OCI-LY1 (cell line): ENCODE results near the gene SMIM31.

Source experiments
- H2AFZ ChIP-seq: fragments of 200-600 bp; sonication (generic), shearing (Covaris generic); 2 replicates; pipeline ENCODE4 v1.6.0; 2014; ENCODE audit warnings: antibody characterized with exemption, mild to moderate bottlenecking, low read length
- H3F3A ChIP-seq: fragments of 200-600 bp; sonication (generic), shearing (Covaris generic); 2 replicates; pipeline ENCODE4 v1.6.0; 2014; ENCODE audit warnings: mild to moderate bottlenecking, antibody characterized with exemption, low read length, moderate library complexity; ENCODE audit not compliant: insufficient read depth
- H3K27ac ChIP-seq: fragments of 200-600 bp; sonication (generic); 2 replicates; pipeline ENCODE4 v1.5.1; 2014; ENCODE audit warnings: low read length, mixed run types, mild to moderate bottlenecking, low read depth; ENCODE audit not compliant: poor library complexity, severe bottlenecking
- H3K27me3 ChIP-seq: fragments of 200-600 bp; sonication (generic); 2 replicates; pipeline ENCODE4 v1.6.0; 2014; ENCODE audit warnings: antibody characterized with exemption, mild to moderate bottlenecking, low read length, moderate library complexity; ENCODE audit not compliant: insufficient read depth
- H3K36me3 ChIP-seq: fragments of 200-600 bp; sonication (generic); 2 replicates; pipeline ENCODE4 v1.6.1; 2014; ENCODE audit warnings: mild to moderate bottlenecking, antibody characterized with exemption, low read length, moderate library complexity, mixed read lengths; ENCODE audit not compliant: insufficient read depth
- H3K4me1 ChIP-seq: fragments of 200-600 bp; sonication (generic); 2 replicates; pipeline ENCODE4 v1.5.1; 2014; ENCODE audit warnings: mild to moderate bottlenecking, low read length, moderate library complexity; ENCODE audit not compliant: insufficient read depth, severe bottlenecking
- H3K4me2 ChIP-seq: fragments of 200-600 bp; sonication (generic), shearing (Covaris generic); 2 replicates; pipeline ENCODE4 v1.6.1; 2014; ENCODE audit warnings: low read length
- H3K4me3 ChIP-seq: fragments of 200-600 bp; sonication (generic); 2 replicates; pipeline ENCODE4 v1.5.1; 2014; ENCODE audit warnings: low read length, low read depth, mild to moderate bottlenecking, mixed read lengths; ENCODE audit not compliant: poor library complexity, severe bottlenecking
- H3K79me2 ChIP-seq: fragments of 200-600 bp; shearing (Covaris generic); 2 replicates; pipeline ENCODE4 v1.6.1; 2016; ENCODE audit warnings: mixed run types, low read length, mixed read lengths; ENCODE audit not compliant: insufficient read depth
- H3K9ac ChIP-seq: fragments of 200-600 bp; sonication (generic), shearing (Covaris generic); 2 replicates; pipeline ENCODE4 v1.6.1; 2014; ENCODE audit warnings: mild to moderate bottlenecking, low read length, mixed read lengths
- H3K9me2 ChIP-seq: fragments of 200-600 bp; sonication (generic), shearing (Covaris generic); 2 replicates; pipeline ENCODE4 v1.6.1; 2014; ENCODE audit warnings: low read depth, mild to moderate bottlenecking, low read length, mixed read lengths
- H3K9me3 ChIP-seq: fragments of 200-600 bp; shearing (Covaris generic); 2 replicates; pipeline ENCODE4 v1.6.1; 2014; ENCODE audit warnings: low read length, mixed read lengths
- H4K20me1 ChIP-seq: fragments of 200-600 bp; sonication (generic), shearing (Covaris generic); 2 replicates; pipeline ENCODE4 v1.6.0; 2016; ENCODE audit warnings: mild to moderate bottlenecking, low read length; ENCODE audit not compliant: insufficient read depth
- EZH2 ChIP-seq: fragments of 200-600 bp; sonication (generic), shearing (Covaris generic); IDR thresholded peaks from 2 replicates; pipeline ENCODE4 v1.8.0; 2017; ENCODE audit warnings: borderline replicate concordance, mixed run types, mild to moderate bottlenecking, antibody characterized with exemption, low read length, moderate library complexity, mixed read lengths
- TF ChIP-seq, protein P1 (sequence below): fragments of 200-600 bp; sonication (generic), shearing (Covaris generic); IDR thresholded peaks from 2 replicates; pipeline ENCODE4 v1.5.1; 2017; ENCODE audit warnings: mild to moderate bottlenecking, antibody characterized with exemption, low read length, moderate library complexity, mixed read lengths

Gene SMIM31

DNA sequence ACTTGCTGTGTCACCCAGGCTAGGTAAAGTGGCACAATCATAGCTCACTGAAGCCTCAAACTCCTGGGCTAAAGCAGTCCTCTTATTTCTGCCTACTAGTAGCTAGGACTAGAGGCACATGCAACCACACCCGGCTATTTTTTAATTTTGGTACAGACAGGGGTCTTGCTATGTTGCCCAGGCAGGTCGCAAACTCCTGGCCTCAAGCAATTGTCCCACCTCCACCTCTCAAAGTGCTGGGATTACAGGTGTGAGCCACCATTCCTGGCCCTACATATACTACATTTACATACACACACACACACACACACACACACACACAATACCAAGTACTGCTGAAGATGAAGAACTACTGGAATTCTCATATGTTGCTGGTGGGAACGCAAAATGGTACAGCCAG is 26.9 kb downstream of the SMIM31 start:
- Histone ChIP-seq H3K4me1 (no peaks in the 10 kb centered on the region), H3K9ac (no peak overlapping the region), H3K27ac (no peak overlapping the region), H3K9me3 (no peaks in the 10 kb centered on the region), H3K36me3 (no peaks in the 10 kb centered on the region), H3K27me3 (no peaks in the 10 kb centered on the region), H3K9me2 (no peaks in the 10 kb centered on the region), H2AFZ (no peak overlapping the region), H3F3A (no peaks in the 10 kb centered on the region), H3K79me2 (no peaks in the 10 kb centered on the region), H3K4me3 (no peak overlapping the region), H3K4me2 (no peak overlapping the region), H4K20me1 (no peaks in the 10 kb centered on the region)
- TF ChIP-seq, protein P1, sequence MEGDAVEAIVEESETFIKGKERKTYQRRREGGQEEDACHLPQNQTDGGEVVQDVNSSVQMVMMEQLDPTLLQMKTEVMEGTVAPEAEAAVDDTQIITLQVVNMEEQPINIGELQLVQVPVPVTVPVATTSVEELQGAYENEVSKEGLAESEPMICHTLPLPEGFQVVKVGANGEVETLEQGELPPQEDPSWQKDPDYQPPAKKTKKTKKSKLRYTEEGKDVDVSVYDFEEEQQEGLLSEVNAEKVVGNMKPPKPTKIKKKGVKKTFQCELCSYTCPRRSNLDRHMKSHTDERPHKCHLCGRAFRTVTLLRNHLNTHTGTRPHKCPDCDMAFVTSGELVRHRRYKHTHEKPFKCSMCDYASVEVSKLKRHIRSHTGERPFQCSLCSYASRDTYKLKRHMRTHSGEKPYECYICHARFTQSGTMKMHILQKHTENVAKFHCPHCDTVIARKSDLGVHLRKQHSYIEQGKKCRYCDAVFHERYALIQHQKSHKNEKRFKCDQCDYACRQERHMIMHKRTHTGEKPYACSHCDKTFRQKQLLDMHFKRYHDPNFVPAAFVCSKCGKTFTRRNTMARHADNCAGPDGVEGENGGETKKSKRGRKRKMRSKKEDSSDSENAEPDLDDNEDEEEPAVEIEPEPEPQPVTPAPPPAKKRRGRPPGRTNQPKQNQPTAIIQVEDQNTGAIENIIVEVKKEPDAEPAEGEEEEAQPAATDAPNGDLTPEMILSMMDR: no peak
- TF ChIP-seq EZH2: no peak

DNA sequence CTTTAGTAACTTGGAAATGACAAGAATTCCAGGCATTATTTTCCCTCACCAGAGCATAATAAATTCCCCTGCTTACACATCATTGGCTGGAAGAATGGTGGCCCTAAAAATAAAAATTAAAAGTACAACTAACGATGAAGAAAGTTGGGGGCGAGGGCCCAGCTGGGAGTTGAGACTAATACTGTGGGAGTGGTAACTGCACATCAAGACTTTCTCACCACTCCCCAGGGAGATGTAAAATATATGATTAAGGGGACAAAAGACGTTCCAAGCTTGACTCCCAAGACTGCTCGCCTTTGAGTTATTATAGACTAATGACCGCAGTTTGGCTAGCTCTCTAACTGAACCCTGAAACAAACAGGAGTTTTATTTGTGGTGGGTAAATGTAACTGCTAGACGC is 30.0 kb downstream of the SMIM31 start:
- Histone ChIP-seq H3K4me2 (no peak overlapping the region), H3K27ac (no peak overlapping the region), H3K27me3 (no peaks in the 10 kb centered on the region), H3K9ac (no peak overlapping the region), H3K9me3 (no peaks in the 10 kb centered on the region), H3K4me1 (no peaks in the 10 kb centered on the region), H2AFZ (no peak overlapping the region), H3K36me3 (no peaks in the 10 kb centered on the region), H4K20me1 (no peaks in the 10 kb centered on the region), H3F3A (no peaks in the 10 kb centered on the region), H3K9me2 (no peaks in the 10 kb centered on the region), H3K4me3 (no peak overlapping the region), H3K79me2 (no peaks in the 10 kb centered on the region)
- TF ChIP-seq, protein P1: no peak
- TF ChIP-seq EZH2: no peak

DNA sequence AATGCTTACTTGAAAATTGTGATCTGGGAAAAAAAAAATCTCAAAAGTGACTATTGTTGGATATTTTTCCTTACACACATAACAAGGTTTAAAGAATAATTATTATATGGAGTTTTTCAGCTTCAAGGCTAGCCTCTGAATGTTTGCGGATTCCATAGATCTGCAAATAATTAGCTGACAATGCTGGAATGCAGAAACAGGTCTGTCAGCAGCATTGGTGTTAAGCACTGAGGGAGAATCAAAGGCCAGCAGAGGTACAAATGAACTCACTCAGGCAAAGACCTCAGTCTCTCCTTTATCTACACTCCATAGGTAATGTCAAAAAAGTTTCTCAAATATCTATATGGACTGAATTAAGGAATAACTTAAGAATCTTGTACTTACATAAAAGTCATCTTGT is 35.1 kb downstream of the SMIM31 start:
- Histone ChIP-seq H3K4me2 (no peak overlapping the region), H4K20me1 (no peaks in the 10 kb centered on the region), H3K4me1 (no peaks in the 10 kb centered on the region), H3K4me3 (no peak overlapping the region), H3K27ac (no peak overlapping the region), H3K9me3 (no peaks in the 10 kb centered on the region), H2AFZ (no peak overlapping the region), H3K36me3 (no peaks in the 10 kb centered on the region), H3K27me3 (no peaks in the 10 kb centered on the region), H3K79me2 (no peaks in the 10 kb centered on the region), H3K9ac (no peak overlapping the region), H3K9me2 (no peaks in the 10 kb centered on the region), H3F3A (no peaks in the 10 kb centered on the region)
- TF ChIP-seq EZH2: no peak
- TF ChIP-seq, protein P1: no peak
